Activated T-cell treated with anti-CD3 and anti-CD28 coated beads, Interleukin-2, amount 50 U/mL, for 72 hours (primary cell): ENCODE measurements around the gene AP1M2. TPM values are rescaled to one million over a fixed set of nuclear protein-coding genes. Genes with fewer than 3 reads are reported as not detected.

Source experiments
- ATAC-seq, 2 donors: fragments of 150-1000 bp; cut with Tn5 transposase; replicated peaks in 1 of 2; 2 replicates each; pipeline ENCODE4 v1.10.0; 2021; ENCODE audit warnings: moderate library complexity in 2 of 2, mild to moderate bottlenecking in 1 of 2
- DNase-seq, 2 donors: peaks; one replicate each; pipeline ENCODE4 v3.0.0; 2021 to 2022; ENCODE audit warnings: mixed read lengths in 1 of 2
- H3K27ac Mint-ChIP-seq: one replicate; pipeline ENCODE4 v1.8.0; 2022; ENCODE audit warnings: mild to moderate bottlenecking, moderate library complexity, mixed read lengths
- H3K27me3 Mint-ChIP-seq: one replicate; pipeline ENCODE4 v1.8.0; 2022; ENCODE audit warnings: low read depth, mixed read lengths
- H3K36me3 Mint-ChIP-seq, 2 donors: one replicate each; pipeline ENCODE4 v1.8.0; 2022; ENCODE audit warnings: mixed read lengths in 2 of 2, mild to moderate bottlenecking in 1 of 2; ENCODE audit not compliant: insufficient read depth in 2 of 2
- H3K4me1 Mint-ChIP-seq: one replicate; pipeline ENCODE4 v1.8.0; 2022; ENCODE audit warnings: low read depth, mixed read lengths
- H3K4me3 Mint-ChIP-seq, 2 donors: one replicate each; pipeline ENCODE4 v1.8.0; 2022; ENCODE audit warnings: mild to moderate bottlenecking in 2 of 2, mixed read lengths in 2 of 2, moderate library complexity in 2 of 2
- H3K9me3 Mint-ChIP-seq, 2 donors: one replicate each; pipeline ENCODE4 v1.8.0; 2022; ENCODE audit warnings: mixed read lengths in 2 of 2
- total RNA-seq, 2 donors: library from RNA; stranded (reverse); gene quantifications; one replicate each; pipeline ENCODE4 v1.2.3, GENCODE V29; 2022

AP1M2 gene
- not detected for total RNA-seq

- ATAC-seq, result no peak
- Mint-ChIP-seq H3K36me3 (no peaks in the 10 kb centered on the region), H3K27ac (no peak within 1 kb of the TSS), H3K9me3 (peaks cover 0 to 6% of the 10 kb centered on the region in 2 donors), H3K27me3 (peaks cover 11% of the 10 kb centered on the region), H3K4me3 (no peak within 1 kb of the TSS), H3K4me1 (peaks cover 6% of the 10 kb centered on the region)
- no peak for DNase-seq
Observed at GRCh38 chr19:10587022-10587838, at the start of gene AP1M2. Gene AP1M2 (minus strand): TSS chr19:10587312. CDS start chr19:10587231, 81 bp downstream.

GRCh38 chr19:10636304-10636972 lies 49.3 kb upstream of the AP1M2 start:
- H3K27me3 Mint-ChIP-seq, result no peaks in the 10 kb centered on the region
- no peak overlapping the region for H3K4me3 Mint-ChIP-seq
- no peak overlapping the region for H3K27ac Mint-ChIP-seq
- H3K4me1 Mint-ChIP-seq, result peaks cover 13% of the 10 kb centered on the region
- no peak for DNase-seq
- ATAC-seq, result no peak
- peaks cover 10 to 27% of the 10 kb centered on the region in 2 donors for H3K36me3 Mint-ChIP-seq
- no peaks in the 10 kb centered on the region for H3K9me3 Mint-ChIP-seq

GRCh38 chr19:10634963-10635362 lies 47.9 kb upstream of the AP1M2 start:
- ATAC-seq (no peak), DNase-seq (no peak)
- Mint-ChIP-seq H3K27ac (no peak overlapping the region), H3K36me3 (peaks cover 10 to 22% of the 10 kb centered on the region in 2 donors), H3K4me1 (peaks cover 6% of the 10 kb centered on the region), H3K9me3 (no peaks in the 10 kb centered on the region), H3K27me3 (no peaks in the 10 kb centered on the region), H3K4me3 (no peak overlapping the region)

- H3K36me3 Mint-ChIP-seq, result peaks cover 10 to 22% of the 10 kb centered on the region in 2 donors
- no peak for DNase-seq
- no peak for ATAC-seq
- H3K9me3 Mint-ChIP-seq, result no peaks in the 10 kb centered on the region
- H3K4me1 Mint-ChIP-seq, result peaks cover 6% of the 10 kb centered on the region
- no peaks in the 10 kb centered on the region for H3K27me3 Mint-ChIP-seq
- no peak overlapping the region for H3K4me3 Mint-ChIP-seq
- no peak overlapping the region for H3K27ac Mint-ChIP-seq
Observed at GRCh38 chr19:10634430-10634829, 47.3 kb upstream of the AP1M2 start.

- Mint-ChIP-seq H3K36me3 (peaks cover 11 to 29% of the 10 kb centered on the region in 2 donors), H3K9me3 (no peaks in the 10 kb centered on the region), H3K27ac (no peak overlapping the region), H3K4me1 (no peaks in the 10 kb centered on the region), H3K27me3 (no peaks in the 10 kb centered on the region), H3K4me3 (no peak overlapping the region)
- ATAC-seq (no peak), DNase-seq (no peak)
Observed at GRCh38 chr19:10631874-10632273, 44.8 kb upstream of the AP1M2 start.

GRCh38 chr19:10625762-10626138 lies 38.6 kb upstream of the AP1M2 start:
- no peak overlapping the region for H3K27ac Mint-ChIP-seq
- ATAC-seq (no peak), DNase-seq (no peak)
- no peaks in the 10 kb centered on the region for H3K9me3 Mint-ChIP-seq
- H3K27me3 Mint-ChIP-seq, result no peaks in the 10 kb centered on the region
- peaks cover 41% of the 10 kb centered on the region for H3K4me1 Mint-ChIP-seq
- H3K36me3 Mint-ChIP-seq, result peaks cover 7 to 17% of the 10 kb centered on the region in 2 donors
- no peak overlapping the region for H3K4me3 Mint-ChIP-seq

GRCh38 chr19:10625003-10625761 lies 38.1 kb upstream of the AP1M2 start, which contains the start of gene SLC44A2:
Gene SLC44A2 (plus strand): TSS chr19:10625553. CDS start chr19:10625634, 81 bp downstream.
- peaks cover 7 to 17% of the 10 kb centered on the region in 2 donors for H3K36me3 Mint-ChIP-seq
- no peak for DNase-seq
- H3K27ac Mint-ChIP-seq, result peak within 1 kb of the TSS; percentile 68
- H3K4me3 Mint-ChIP-seq, result no peak within 1 kb of the TSS
- ATAC-seq, result no peak
- H3K4me1 Mint-ChIP-seq, result peaks cover 47% of the 10 kb centered on the region
- H3K9me3 Mint-ChIP-seq, result no peaks in the 10 kb centered on the region
- H3K27me3 Mint-ChIP-seq, result no peaks in the 10 kb centered on the region

- H3K36me3 Mint-ChIP-seq, result peaks cover 7 to 17% of the 10 kb centered on the region in 2 donors
- peak overlapping the region; percentile 68 for H3K27ac Mint-ChIP-seq
Observed at GRCh38 chr19:10624585-10624984, 37.5 kb upstream of the AP1M2 start.

GRCh38 chr19:10621966-10622365 lies 34.9 kb upstream of the AP1M2 start:
- H3K9me3 Mint-ChIP-seq, result no peaks in the 10 kb centered on the region
- H3K4me1 Mint-ChIP-seq, result peaks cover 51% of the 10 kb centered on the region
- no peak for DNase-seq

More at GRCh38 chr19:10624585-10624984, 37.5 kb upstream of the AP1M2 start:
- ATAC-seq (peak in 1 of 2 donors; percentile 39), DNase-seq (no peak)
- Mint-ChIP-seq H3K4me1 (peaks cover 47% of the 10 kb centered on the region), H3K4me3 (no peak overlapping the region), H3K27me3 (no peaks in the 10 kb centered on the region), H3K9me3 (no peaks in the 10 kb centered on the region)

GRCh38 chr19:10620786-10621185 lies 33.7 kb upstream of the AP1M2 start:
- Mint-ChIP-seq H3K4me1 (peaks cover 48% of the 10 kb centered on the region), H3K27ac (peak overlapping the region; percentile 57), H3K36me3 (peaks cover 0 to 7% of the 10 kb centered on the region in 2 donors), H3K4me3 (no peak overlapping the region), H3K27me3 (no peaks in the 10 kb centered on the region), H3K9me3 (no peaks in the 10 kb centered on the region)
- DNase-seq (no peak), ATAC-seq (no peak)

More at GRCh38 chr19:10621966-10622365, 34.9 kb upstream of the AP1M2 start:
- no peak overlapping the region for H3K27ac Mint-ChIP-seq
- H3K27me3 Mint-ChIP-seq, result no peaks in the 10 kb centered on the region
- no peak overlapping the region for H3K4me3 Mint-ChIP-seq
- no peak for ATAC-seq
- H3K36me3 Mint-ChIP-seq, result peaks cover 0 to 7% of the 10 kb centered on the region in 2 donors

GRCh38 chr19:10618846-10619245 lies 31.7 kb upstream of the AP1M2 start:
- H3K4me1 Mint-ChIP-seq, result peaks cover 49% of the 10 kb centered on the region
- H3K27ac Mint-ChIP-seq, result no peak overlapping the region
- no peak for ATAC-seq
- H3K36me3 Mint-ChIP-seq, result peaks cover 0 to 10% of the 10 kb centered on the region in 2 donors
- H3K4me3 Mint-ChIP-seq, result no peak overlapping the region
- DNase-seq, result no peak
- H3K27me3 Mint-ChIP-seq, result no peaks in the 10 kb centered on the region
- H3K9me3 Mint-ChIP-seq, result no peaks in the 10 kb centered on the region

GRCh38 chr19:10617409-10618121 lies 30.5 kb upstream of the AP1M2 start:
- Mint-ChIP-seq H3K4me3 (no peak overlapping the region), H3K27ac (peak overlapping the region; percentile 72), H3K36me3 (peaks cover 0 to 14% of the 10 kb centered on the region in 2 donors), H3K27me3 (no peaks in the 10 kb centered on the region), H3K9me3 (no peaks in the 10 kb centered on the region), H3K4me1 (peaks cover 49% of the 10 kb centered on the region)
- DNase-seq (no peak), ATAC-seq (no peak)
